Esophagus squamous epithelium (tissue), 5 donors: Measurements from ENCODE around the gene SGSM1. TPM values are rescaled to one million over a fixed set of nuclear protein-coding genes. Genes with fewer than 3 reads are reported as not detected.

Source experiments
- DNase-seq: peaks from one replicate; lab custom pipeline; 2025; lab: John Stamatoyannopoulos, UW
- H3K27ac ChIP-seq, 4 donors: fragments of 200-600 bp; sonication (generic); one replicate each; pipeline ENCODE4 v1.5.1; 2016 to 2019; ENCODE audit warnings: mild to moderate bottlenecking in 1 of 4
- H3K27me3 ChIP-seq, 4 donors: fragments of 200-600 bp; sonication (generic); 1 replicate in 3 of 4; 2 replicates in 1 of 4; pipeline versions ENCODE4 v1.5.1 to v1.6.0; 2017 to 2021; ENCODE audit warnings: antibody characterized with exemption in 1 of 4
- H3K36me3 ChIP-seq, 3 donors: fragments of 200-600 bp; sonication (generic); one replicate each; pipeline ENCODE4 v1.5.1; 2016 to 2019
- H3K4me1 ChIP-seq, 3 donors: fragments of 200-600 bp; sonication (generic); one replicate each; pipeline ENCODE4 v1.5.1; 2017 to 2019
- H3K4me3 ChIP-seq, 4 donors: fragments of 200-600 bp; sonication (generic); 1 replicate in 3 of 4; 2 replicates in 1 of 4; pipeline ENCODE4 v1.5.1; 2016 to 2019; ENCODE audit warnings: mild to moderate bottlenecking in 2 of 4, moderate library complexity in 1 of 4
- H3K9me3 ChIP-seq, 3 donors: fragments of 200-600 bp; sonication (generic); one replicate each; pipeline ENCODE4 v1.5.1; 2016 to 2019
- POLR2A ChIP-seq, 4 donors: fragments of 450-650 bp; IDR thresholded peaks; one replicate each; pipeline ENCODE4 v1.6.1; 2017; ENCODE audit warnings: antibody characterized with exemption in 4 of 4, mild to moderate bottlenecking in 4 of 4, moderate library complexity in 3 of 4
- WGBS, 2 donors: methylation state at CpG; one replicate each; pipeline ENCODE4 v1.1.5; 2018; 5-methylcytosine and 5-hydroxymethylcytosine counted together
- intact Hi-C: fragments of 100-400 bp; cut with DNase I; formaldehyde crosslinking; loops from one replicate; pipeline ENCODE4 v1.15.0; 2022
- total RNA-seq, 4 donors: library from RNA; depleted of rRNA; stranded (reverse); fragments of >200 nt; gene quantifications; one replicate each; pipeline ENCODE4 v1.1.0, GENCODE V29; 2016
- TF ChIP-seq, protein P1 (sequence below), 6 experiments: fragments of 450-650 bp in 4 of 6; fragments of 200-600 bp in 2 of 6; sonication (generic) in 2 of 6; IDR thresholded peaks; one replicate each; pipeline ENCODE4 v1.5.1; 2016 to 2019; ENCODE audit warnings: antibody characterized with exemption in 6 of 6, mild to moderate bottlenecking in 4 of 6, moderate library complexity in 4 of 6
- donor health status: DM: yes; HTN: yes; CAD: no.

SGSM1 gene
- total RNA-seq, 4 donors from 2014 or later, result 0.09 to 0.57 (median 0.18) TPM

GRCh38 chr22:24845041-24845898, 39.3 kb downstream of the SGSM1 start:
- TF ChIP-seq, protein P1, sequence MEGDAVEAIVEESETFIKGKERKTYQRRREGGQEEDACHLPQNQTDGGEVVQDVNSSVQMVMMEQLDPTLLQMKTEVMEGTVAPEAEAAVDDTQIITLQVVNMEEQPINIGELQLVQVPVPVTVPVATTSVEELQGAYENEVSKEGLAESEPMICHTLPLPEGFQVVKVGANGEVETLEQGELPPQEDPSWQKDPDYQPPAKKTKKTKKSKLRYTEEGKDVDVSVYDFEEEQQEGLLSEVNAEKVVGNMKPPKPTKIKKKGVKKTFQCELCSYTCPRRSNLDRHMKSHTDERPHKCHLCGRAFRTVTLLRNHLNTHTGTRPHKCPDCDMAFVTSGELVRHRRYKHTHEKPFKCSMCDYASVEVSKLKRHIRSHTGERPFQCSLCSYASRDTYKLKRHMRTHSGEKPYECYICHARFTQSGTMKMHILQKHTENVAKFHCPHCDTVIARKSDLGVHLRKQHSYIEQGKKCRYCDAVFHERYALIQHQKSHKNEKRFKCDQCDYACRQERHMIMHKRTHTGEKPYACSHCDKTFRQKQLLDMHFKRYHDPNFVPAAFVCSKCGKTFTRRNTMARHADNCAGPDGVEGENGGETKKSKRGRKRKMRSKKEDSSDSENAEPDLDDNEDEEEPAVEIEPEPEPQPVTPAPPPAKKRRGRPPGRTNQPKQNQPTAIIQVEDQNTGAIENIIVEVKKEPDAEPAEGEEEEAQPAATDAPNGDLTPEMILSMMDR (IDR thresholded peaks at IDR 0.05), result no peak
- no peak for TF ChIP-seq POLR2A (IDR thresholded peaks at IDR 0.05)
- H3K27ac ChIP-seq, result no peak overlapping the region
- intact Hi-C loops, result loop anchor here (5.0 kb wide), 1 partner anchor 78 kb away; no protein-coding TSS in a partner anchor
- H3K4me1 ChIP-seq, result no peaks in the 10 kb centered on the region
- no peak for DNase-seq
- 65 to 67% methylated on average over 4 to 10 of the region's 13 CpGs for WGBS, 2 donors
- no peaks in the 10 kb centered on the region for H3K36me3 ChIP-seq
- H3K27me3 ChIP-seq, result no peaks in the 10 kb centered on the region
- H3K9me3 ChIP-seq, result no peaks in the 10 kb centered on the region
- no peak overlapping the region for H3K4me3 ChIP-seq

DNA sequence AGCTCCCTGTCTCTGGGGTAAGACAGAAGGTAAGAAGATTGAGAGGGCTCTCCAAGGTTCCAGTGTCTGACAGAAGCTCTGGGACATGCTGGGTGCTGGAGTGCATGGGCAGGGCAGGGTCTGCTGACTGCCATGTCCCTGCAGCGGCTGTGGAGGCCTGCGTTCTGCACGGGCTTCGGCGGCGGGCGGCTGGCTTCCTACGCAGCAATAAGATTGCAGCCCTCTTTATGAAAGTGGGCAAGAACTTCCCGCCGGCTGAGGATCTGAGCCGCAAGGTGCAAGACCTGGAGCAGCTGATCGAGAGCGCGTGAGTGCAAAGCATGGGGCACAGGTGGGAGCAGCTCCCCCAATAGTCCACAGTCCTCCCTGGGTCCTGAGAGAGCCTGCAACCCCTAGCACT, 41.5 kb downstream of the SGSM1 start:
- 89 to 91% methylated on average over 4 to 6 of the region's 14 CpGs for WGBS, 2 donors
- TF ChIP-seq POLR2A (IDR thresholded peaks at IDR 0.05), result no peak
- intact Hi-C loops, result loop anchor here (5.0 kb wide), 1 partner anchor 80 kb away; no protein-coding TSS in a partner anchor
- Histone ChIP-seq H3K4me1 (peaks cover 0 to 3% (median 0%) of the 10 kb centered on the region in 3 donors), H3K4me3 (no peak overlapping the region), H3K36me3 (no peaks in the 10 kb centered on the region), H3K27me3 (no peaks in the 10 kb centered on the region), H3K27ac (no peak overlapping the region), H3K9me3 (no peaks in the 10 kb centered on the region)
- no peak for DNase-seq

GRCh38 chr22:24848559-24849168, 42.7 kb downstream of the SGSM1 start:
- no peaks in the 10 kb centered on the region for H3K9me3 ChIP-seq
- no peak overlapping the region for H3K4me3 ChIP-seq
- peaks cover 0 to 3% (median 0%) of the 10 kb centered on the region in 3 donors for H3K4me1 ChIP-seq
- TF ChIP-seq POLR2A (IDR thresholded peaks at IDR 0.05), result no peak
- TF ChIP-seq, protein P1 (IDR thresholded peaks at IDR 0.05), result no peak
- intact Hi-C loops, result loop anchor here (5.0 kb wide), 1 partner anchor 81 kb away; no protein-coding TSS in a partner anchor
- 70 to 83% methylated on average over 4 of the region's 4 CpGs for WGBS, 2 donors
- H3K27ac ChIP-seq, result no peak overlapping the region
- no peak for DNase-seq
- H3K36me3 ChIP-seq, result no peaks in the 10 kb centered on the region
- no peaks in the 10 kb centered on the region for H3K27me3 ChIP-seq

DNA sequence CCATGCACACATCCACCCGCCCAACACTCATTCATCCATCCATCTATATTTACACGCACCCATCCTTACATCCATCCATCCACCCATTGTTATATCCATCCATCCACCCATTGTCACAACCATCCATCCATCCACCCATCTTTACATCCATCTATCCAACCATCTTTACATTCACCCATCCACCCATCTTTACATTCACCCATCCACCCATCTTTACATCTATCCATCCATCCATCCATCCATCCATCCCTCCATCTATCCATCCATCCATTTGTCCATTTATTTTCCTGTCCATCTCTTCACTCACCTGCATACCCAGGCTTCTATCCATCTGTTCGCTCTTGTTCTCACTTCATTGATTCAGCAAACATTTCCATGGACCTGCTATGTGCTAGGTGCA, 49.8 kb downstream of the SGSM1 start:
- Histone ChIP-seq H3K4me3 (no peak overlapping the region), H3K27ac (no peak overlapping the region), H3K4me1 (no peaks in the 10 kb centered on the region), H3K36me3 (no peaks in the 10 kb centered on the region), H3K9me3 (no peaks in the 10 kb centered on the region), H3K27me3 (no peaks in the 10 kb centered on the region)
- 86% methylated on average over 3 of the region's 3 CpGs for WGBS, 2 donors
- no peak for DNase-seq
- no peak for TF ChIP-seq POLR2A (IDR thresholded peaks at IDR 0.05)
- TF ChIP-seq, protein P1 (IDR thresholded peaks at IDR 0.05), result no peak
- intact Hi-C loops, result no loop called here

- 65 to 81% methylated on average over 2 of the region's 2 CpGs for WGBS, 2 donors
- no peaks in the 10 kb centered on the region for H3K4me1 ChIP-seq
- no peaks in the 10 kb centered on the region for H3K9me3 ChIP-seq
- H3K27ac ChIP-seq, result no peak overlapping the region
- intact Hi-C loops, result no loop called here
- no peak for DNase-seq
- no peak for TF ChIP-seq POLR2A (IDR thresholded peaks at IDR 0.05)
- H3K4me3 ChIP-seq, result no peak overlapping the region
- H3K36me3 ChIP-seq, result no peaks in the 10 kb centered on the region
- H3K27me3 ChIP-seq, result no peaks in the 10 kb centered on the region
Measured at GRCh38 chr22:24857576-24857975, 51.6 kb downstream of the SGSM1 start.

GRCh38 chr22:24859587-24859986, 53.6 kb downstream of the SGSM1 start:
- Histone ChIP-seq H3K4me3 (no peak overlapping the region), H3K9me3 (no peaks in the 10 kb centered on the region), H3K27ac (no peak overlapping the region), H3K36me3 (no peaks in the 10 kb centered on the region), H3K4me1 (no peaks in the 10 kb centered on the region), H3K27me3 (no peaks in the 10 kb centered on the region)
- intact Hi-C loops, result no loop called here
- TF ChIP-seq, protein P1 (IDR thresholded peaks at IDR 0.05), result no peak
- no peak for TF ChIP-seq POLR2A (IDR thresholded peaks at IDR 0.05)
- no peak for DNase-seq
- 72 to 80% methylated on average over 1 to 2 of the region's 9 CpGs for WGBS, 2 donors
